Natural killer cell (primary cell): ENCODE measurements around the gene BOC. TPM values are rescaled to one million over a fixed set of nuclear protein-coding genes. Genes with fewer than 3 reads are reported as not detected.

Experiments used
- ATAC-seq, 3 donors: fragments of 150-1000 bp in 2 of 3; fragments of 200-7000 bp in 1 of 3; cut with Tn5 transposase; 1 replicate in 1 of 3; 2 replicates in 2 of 3; pipeline ENCODE4 v1.10.0; 2021; ENCODE audit warnings: mild to moderate bottlenecking in 2 of 3, moderate library complexity in 2 of 3
- DNase-seq, 2 donors: peaks; one replicate each; pipeline versions ENCODE4 v3.0.0 to v3.0.0-alpha.2; 2013 to 2021; ENCODE audit warnings: mixed read lengths in 1 of 2
- H3K27ac ChIP-seq: one replicate; pipeline ENCODE4 v1.5.1; 2013; ENCODE audit warnings: mild to moderate bottlenecking, low read length
- H3K27me3 ChIP-seq: one replicate; pipeline ENCODE4 v1.6.1; 2013; ENCODE audit warnings: low read length; ENCODE audit not compliant: control insufficient read depth, insufficient read depth
- H3K36me3 ChIP-seq: one replicate; pipeline ENCODE4 v1.6.1; 2013; ENCODE audit warnings: low read length; ENCODE audit not compliant: control insufficient read depth, insufficient read depth
- H3K4me1 ChIP-seq: one replicate; pipeline ENCODE4 v1.6.1; 2013; ENCODE audit warnings: low read length; ENCODE audit not compliant: control insufficient read depth, insufficient read depth
- H3K4me3 ChIP-seq: one replicate; pipeline ENCODE4 v1.5.1; 2013; ENCODE audit warnings: low read length
- H3K9me3 ChIP-seq: one replicate; pipeline ENCODE4 v1.6.1; 2013; ENCODE audit warnings: low read length; ENCODE audit not compliant: control insufficient read depth, insufficient read depth
- H3K27ac Mint-ChIP-seq, 2 donors: one replicate each; pipeline ENCODE4 v1.8.0; 2022; ENCODE audit warnings: mild to moderate bottlenecking in 2 of 2, mixed read lengths in 2 of 2, moderate library complexity in 1 of 2
- H3K27me3 Mint-ChIP-seq, 2 donors: one replicate each; pipeline ENCODE4 v1.8.0; 2022; ENCODE audit warnings: low read depth in 2 of 2, mixed read lengths in 2 of 2
- H3K36me3 Mint-ChIP-seq: one replicate; pipeline ENCODE4 v1.8.0; 2022; ENCODE audit warnings: mixed read lengths
- H3K4me1 Mint-ChIP-seq, 2 donors: one replicate each; pipeline ENCODE4 v1.8.0; 2022; ENCODE audit warnings: mixed read lengths in 2 of 2
- H3K4me3 Mint-ChIP-seq: one replicate; pipeline ENCODE4 v1.8.0; 2022; ENCODE audit warnings: mild to moderate bottlenecking, moderate library complexity, mixed read lengths
- H3K9me3 Mint-ChIP-seq, 2 donors: one replicate each; pipeline ENCODE4 v1.8.0; 2022; ENCODE audit warnings: mixed read lengths in 2 of 2
- CTCF ChIP-seq: fragments of 200-600 bp; IDR thresholded peaks from one replicate; pipeline ENCODE4 v1.8.0; 2022; ENCODE audit warnings: antibody characterized with exemption
- WGBS: methylation state at CpG from one replicate; pipeline ENCODE4 v1.1.7; 2013; ENCODE audit warnings: missing lambda C conversion rate; ENCODE audit not compliant: insufficient coverage; 5-methylcytosine and 5-hydroxymethylcytosine counted together
- intact Hi-C: fragments of 100-400 bp; cut with micrococcal nuclease; formaldehyde crosslinking; loops from one replicate; pipeline ENCODE4 v1.14.2; 2022
- total RNA-seq, 4 donors: library from RNA; stranded (reverse); fragments of 120-200 nt in 1 of 4; gene quantifications; one replicate each; pipeline versions ENCODE4 v1.2.3 to v1.2.4, GENCODE V29; 2013 to 2022

BOC gene
- total RNA-seq, 3 donors from 2014 or later (not counting 1 experiment from before 2014, with no cell fraction given): 0.10 TPM; not detected in 2

- H3K4me1 ChIP-seq: no peaks in the 10 kb centered on the region
- H3K36me3 ChIP-seq: no peaks in the 10 kb centered on the region
- H3K9me3 ChIP-seq: no peaks in the 10 kb centered on the region
- no peaks in the 10 kb centered on the region for H3K27me3 ChIP-seq
- Mint-ChIP-seq H3K9me3 (no peaks in the 10 kb centered on the region), H3K27ac (no peak overlapping the region), H3K4me3 (no peak overlapping the region), H3K27me3 (peaks cover 14 to 40% of the 10 kb centered on the region in 2 donors), H3K4me1 (no peaks in the 10 kb centered on the region), H3K36me3 (no peaks in the 10 kb centered on the region)
- intact Hi-C loops: no loop called here
- ATAC-seq (no peak), DNase-seq (no peak)
- H3K27ac ChIP-seq: no peak overlapping the region
- 92% methylated on average over 3 of the region's 3 CpGs for WGBS
- TF ChIP-seq CTCF: no peak
- no peak overlapping the region for H3K4me3 ChIP-seq
Observed at GRCh38 chr3:113243846-113244245, 32.5 kb downstream of the BOC start.

- TF ChIP-seq CTCF: no peak
- no peak for DNase-seq
- ATAC-seq: no peak
- intact Hi-C loops: no loop called here
- H3K9me3 Mint-ChIP-seq: no peaks in the 10 kb centered on the region
- Histone ChIP-seq H3K36me3 (no peaks in the 10 kb centered on the region), H3K27me3 (no peaks in the 10 kb centered on the region), H3K4me3 (no peak overlapping the region), H3K9me3 (no peaks in the 10 kb centered on the region), H3K4me1 (no peaks in the 10 kb centered on the region), H3K27ac (no peak overlapping the region)
- H3K36me3 Mint-ChIP-seq: no peaks in the 10 kb centered on the region
- H3K27ac Mint-ChIP-seq: no peak overlapping the region
- peaks cover 11 to 26% of the 10 kb centered on the region in 2 donors for H3K27me3 Mint-ChIP-seq
- WGBS: 59% methylated on average over 5 of the region's 5 CpGs
- H3K4me1 Mint-ChIP-seq: no peaks in the 10 kb centered on the region
- no peak overlapping the region for H3K4me3 Mint-ChIP-seq
Observed at GRCh38 chr3:113245761-113246161, 34.4 kb downstream of the BOC start.

DNA sequence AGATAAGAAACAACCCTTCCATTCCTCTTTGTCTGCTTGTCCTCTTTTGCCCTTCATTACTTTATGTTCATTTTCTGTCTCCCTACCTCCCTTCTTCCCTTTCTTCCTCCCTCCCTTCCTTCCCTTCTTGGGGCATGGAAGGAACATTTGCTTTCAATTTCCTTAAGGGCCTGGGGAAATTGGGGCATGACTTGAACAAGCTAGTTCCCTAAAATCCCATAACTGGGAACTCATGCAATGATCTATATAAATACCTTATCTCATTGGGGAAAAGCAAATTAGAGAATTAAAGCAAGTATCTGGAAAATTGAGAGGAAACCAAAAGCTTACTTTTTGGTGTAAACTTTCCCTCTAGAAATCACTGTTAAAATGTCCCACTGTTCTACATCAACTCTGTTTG, 35.7 kb downstream of the BOC start:
- Mint-ChIP-seq H3K4me1 (no peaks in the 10 kb centered on the region), H3K27ac (no peak overlapping the region), H3K27me3 (peaks cover 11 to 17% of the 10 kb centered on the region in 2 donors), H3K9me3 (no peaks in the 10 kb centered on the region), H3K36me3 (no peaks in the 10 kb centered on the region), H3K4me3 (no peak overlapping the region)
- no peak overlapping the region for H3K27ac ChIP-seq
- TF ChIP-seq CTCF: no peak
- no peak for DNase-seq
- no peak overlapping the region for H3K4me3 ChIP-seq
- H3K9me3 ChIP-seq: no peaks in the 10 kb centered on the region
- no peaks in the 10 kb centered on the region for H3K4me1 ChIP-seq
- no peaks in the 10 kb centered on the region for H3K27me3 ChIP-seq
- intact Hi-C loops: no loop called here
- ATAC-seq: no peak
- H3K36me3 ChIP-seq: no peaks in the 10 kb centered on the region

GRCh38 chr3:113247675-113248458, 36.5 kb downstream of the BOC start:
- H3K4me3 Mint-ChIP-seq: no peak overlapping the region
- no peaks in the 10 kb centered on the region for H3K36me3 Mint-ChIP-seq
- Histone ChIP-seq H3K4me3 (no peak overlapping the region), H3K27ac (no peak overlapping the region), H3K36me3 (no peaks in the 10 kb centered on the region), H3K4me1 (no peaks in the 10 kb centered on the region), H3K27me3 (no peaks in the 10 kb centered on the region), H3K9me3 (no peaks in the 10 kb centered on the region)
- no peaks in the 10 kb centered on the region for H3K4me1 Mint-ChIP-seq
- no peak overlapping the region for H3K27ac Mint-ChIP-seq
- peaks cover 9 to 17% of the 10 kb centered on the region in 2 donors for H3K27me3 Mint-ChIP-seq
- H3K9me3 Mint-ChIP-seq: no peaks in the 10 kb centered on the region
- no peak for TF ChIP-seq CTCF
- 67% methylated on average over 5 of the region's 7 CpGs for WGBS
- DNase-seq (no peak), ATAC-seq (no peak)
- intact Hi-C loops: no loop called here
